NCI-H2227 (cell line): ENCODE measurements around the gene AOC2.
"Not testable (repeated sequence)": the region's sequence is repeated elsewhere in the genome, so short reads cannot be mapped to it uniquely, and the experiment has no call there.

ENCODE experiments used
- DNase-seq: peaks from one replicate; lab custom pipeline; 2025; ENCODE audit not compliant: unreplicated experiment; lab: John Stamatoyannopoulos, UW

The AOC2 gene

GRCh38 chr17:42853597-42853967, 9.2 kb downstream of the AOC2 start:
- no peak for DNase-seq

GRCh38 chr17:42853968-42854790, 9.8 kb downstream of the AOC2 start:
- no peak for DNase-seq

GRCh38 chr17:42855048-42855596, 10.7 kb downstream of the AOC2 start:
- no peak for DNase-seq

GRCh38 chr17:42856093-42856492, 11.7 kb downstream of the AOC2 start:
- DNase-seq, result not testable (repeated sequence)

GRCh38 chr17:42856516-42856915, 12.1 kb downstream of the AOC2 start:
- DNase-seq, result not testable (repeated sequence)

- DNase-seq, result no peak
These were observed 13.0 kb downstream of the AOC2 start for GRCh38 chr17:42857389-42857788.

GRCh38 chr17:42865638-42866094, 21.3 kb downstream of the AOC2 start:
- DNase-seq, result no peak

- DNase-seq, result no peak
These were observed 21.8 kb downstream of the AOC2 start for GRCh38 chr17:42866216-42866615.

GRCh38 chr17:42866631-42867575, 22.5 kb downstream of the AOC2 start:
- no peak for DNase-seq

GRCh38 chr17:42867694-42868261, 23.4 kb downstream of the AOC2 start:
- not testable (repeated sequence) for DNase-seq

- no peak for DNase-seq
These were observed 24.0 kb downstream of the AOC2 start for GRCh38 chr17:42868338-42868737.

GRCh38 chr17:42871647-42872046, 27.3 kb downstream of the AOC2 start:
- DNase-seq, result no peak

- no peak for DNase-seq
These were observed 28.0 kb downstream of the AOC2 start for GRCh38 chr17:42872251-42872965.

GRCh38 chr17:42873315-42873714, 28.9 kb downstream of the AOC2 start:
- DNase-seq, result no peak

GRCh38 chr17:42873932-42874695, 29.7 kb downstream of the AOC2 start:
- DNase-seq, result not testable (repeated sequence)

GRCh38 chr17:42877037-42877436, 32.7 kb downstream of the AOC2 start:
- DNase-seq, result no peak

GRCh38 chr17:42878123-42878880, 33.9 kb downstream of the AOC2 start:
- DNase-seq, result no peak

- no peak for DNase-seq
These were observed 34.7 kb downstream of the AOC2 start for GRCh38 chr17:42878924-42879595.

GRCh38 chr17:42879596-42879985, 35.2 kb downstream of the AOC2 start:
- no peak for DNase-seq
